SK-N-SH treated with all-trans-retinoic acid at 6 μM for 48 hours (cell line): Measurements from ENCODE around the gene CROT.

Experiments used
- ARNTL ChIP-seq: fragments of 450-650 bp; formaldehyde crosslinking; IDR thresholded peaks from 2 replicates; pipeline ENCODE4 v1.5.0; 2020; ENCODE audit warnings: low read depth, mild to moderate bottlenecking, moderate library complexity, borderline replicate concordance
- CSDC2 ChIP-seq: fragments of 250-450 bp; sonication (Bioruptor Pico); IDR thresholded peaks from 2 replicates; pipeline ENCODE4 v1.5.0; 2020; ENCODE audit warnings: mild to moderate bottlenecking, moderate library complexity
- ZC3H10 ChIP-seq: fragments of 250-450 bp; sonication (Bioruptor Pico); IDR thresholded peaks from 2 replicates; pipeline ENCODE4 v1.5.1; 2021; ENCODE audit warnings: mild to moderate bottlenecking, moderate library complexity
- ZFP30 ChIP-seq: fragments of 450-650 bp; formaldehyde crosslinking; IDR thresholded peaks from 2 replicates; pipeline ENCODE4 v1.5.0; 2022; ENCODE audit warnings: mild to moderate bottlenecking, moderate library complexity
- ZNF565 ChIP-seq: fragments of 450-650 bp; formaldehyde crosslinking; conservative IDR thresholded peaks from 2 replicates; pipeline ENCODE4 v1.5.0; 2020; ENCODE audit warnings: low read depth, mild to moderate bottlenecking, moderate library complexity
- TF ChIP-seq, protein P1 (sequence below): fragments of 250-450 bp; sonication (Bioruptor Pico); IDR thresholded peaks from 2 replicates; pipeline ENCODE4 v1.8.0; 2021; ENCODE audit warnings: low read depth, mild to moderate bottlenecking, moderate library complexity, borderline replicate concordance
- TF ChIP-seq, protein P2 (sequence below): fragments of 250-450 bp; sonication (Bioruptor Pico); IDR thresholded peaks from 2 replicates; pipeline ENCODE4 v1.5.0; 2020; ENCODE audit warnings: mild to moderate bottlenecking, moderate library complexity
- TF ChIP-seq, protein P3 (sequence below): fragments of 250-450 bp; sonication (Bioruptor Pico); IDR thresholded peaks from 2 replicates; pipeline ENCODE4 v1.8.0; 2020; ENCODE audit warnings: mild to moderate bottlenecking, moderate library complexity, borderline replicate concordance

DNA sequence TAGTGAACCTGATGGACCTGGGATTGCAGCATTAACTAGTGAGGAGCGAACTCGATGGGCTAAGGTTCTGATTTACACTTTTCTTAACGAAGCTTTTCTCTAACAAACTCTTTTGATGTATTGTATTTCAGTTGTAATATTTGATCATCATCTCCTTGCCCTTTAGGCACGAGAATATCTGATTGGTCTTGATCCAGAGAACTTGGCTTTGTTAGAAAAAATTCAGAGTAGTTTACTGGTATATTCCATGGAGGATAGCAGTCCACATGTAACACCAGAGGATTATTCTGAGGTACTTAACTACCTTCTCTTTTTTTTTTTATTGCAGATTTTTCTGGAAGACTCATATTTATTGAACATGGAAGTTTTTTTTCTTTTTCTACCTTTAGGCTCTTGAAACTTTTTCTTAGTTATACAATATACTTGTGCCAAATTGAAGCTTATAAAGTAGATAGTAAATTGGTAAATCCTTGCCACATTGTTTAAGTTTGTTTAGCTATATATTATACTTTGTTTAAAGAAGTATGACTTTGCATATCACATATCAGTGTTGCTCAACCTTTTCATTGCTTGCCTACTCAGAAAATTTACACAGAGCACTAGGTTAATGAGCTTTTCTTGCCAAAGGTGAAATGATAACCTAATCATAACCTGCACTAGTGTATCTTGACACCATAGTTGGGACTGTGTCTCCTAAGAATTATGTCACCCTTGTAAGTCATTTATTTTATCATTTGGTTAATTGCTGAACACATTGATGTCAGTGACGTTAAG, 30.4 kb downstream of the CROT start:
- TF ChIP-seq ZNF565 (CRISPR knock-in tag) (no peak), ZFP30 (CRISPR knock-in tag) (no peak), ZC3H10 (CRISPR knock-in tag) (no peak), ARNTL (CRISPR knock-in tag) (no peak), CSDC2 (no peak)
- TF ChIP-seq, protein P1, sequence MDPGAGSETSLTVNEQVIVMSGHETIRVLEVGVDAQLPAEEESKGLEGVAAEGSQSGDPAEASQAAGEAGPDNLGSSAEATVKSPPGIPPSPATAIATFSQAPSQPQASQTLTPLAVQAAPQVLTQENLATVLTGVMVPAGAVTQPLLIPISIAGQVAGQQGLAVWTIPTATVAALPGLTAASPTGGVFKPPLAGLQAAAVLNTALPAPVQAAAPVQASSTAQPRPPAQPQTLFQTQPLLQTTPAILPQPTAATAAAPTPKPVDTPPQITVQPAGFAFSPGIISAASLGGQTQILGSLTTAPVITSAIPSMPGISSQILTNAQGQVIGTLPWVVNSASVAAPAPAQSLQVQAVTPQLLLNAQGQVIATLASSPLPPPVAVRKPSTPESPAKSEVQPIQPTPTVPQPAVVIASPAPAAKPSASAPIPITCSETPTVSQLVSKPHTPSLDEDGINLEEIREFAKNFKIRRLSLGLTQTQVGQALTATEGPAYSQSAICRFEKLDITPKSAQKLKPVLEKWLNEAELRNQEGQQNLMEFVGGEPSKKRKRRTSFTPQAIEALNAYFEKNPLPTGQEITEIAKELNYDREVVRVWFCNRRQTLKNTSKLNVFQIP (CRISPR knock-in tag) = no peak
- TF ChIP-seq, protein P2, sequence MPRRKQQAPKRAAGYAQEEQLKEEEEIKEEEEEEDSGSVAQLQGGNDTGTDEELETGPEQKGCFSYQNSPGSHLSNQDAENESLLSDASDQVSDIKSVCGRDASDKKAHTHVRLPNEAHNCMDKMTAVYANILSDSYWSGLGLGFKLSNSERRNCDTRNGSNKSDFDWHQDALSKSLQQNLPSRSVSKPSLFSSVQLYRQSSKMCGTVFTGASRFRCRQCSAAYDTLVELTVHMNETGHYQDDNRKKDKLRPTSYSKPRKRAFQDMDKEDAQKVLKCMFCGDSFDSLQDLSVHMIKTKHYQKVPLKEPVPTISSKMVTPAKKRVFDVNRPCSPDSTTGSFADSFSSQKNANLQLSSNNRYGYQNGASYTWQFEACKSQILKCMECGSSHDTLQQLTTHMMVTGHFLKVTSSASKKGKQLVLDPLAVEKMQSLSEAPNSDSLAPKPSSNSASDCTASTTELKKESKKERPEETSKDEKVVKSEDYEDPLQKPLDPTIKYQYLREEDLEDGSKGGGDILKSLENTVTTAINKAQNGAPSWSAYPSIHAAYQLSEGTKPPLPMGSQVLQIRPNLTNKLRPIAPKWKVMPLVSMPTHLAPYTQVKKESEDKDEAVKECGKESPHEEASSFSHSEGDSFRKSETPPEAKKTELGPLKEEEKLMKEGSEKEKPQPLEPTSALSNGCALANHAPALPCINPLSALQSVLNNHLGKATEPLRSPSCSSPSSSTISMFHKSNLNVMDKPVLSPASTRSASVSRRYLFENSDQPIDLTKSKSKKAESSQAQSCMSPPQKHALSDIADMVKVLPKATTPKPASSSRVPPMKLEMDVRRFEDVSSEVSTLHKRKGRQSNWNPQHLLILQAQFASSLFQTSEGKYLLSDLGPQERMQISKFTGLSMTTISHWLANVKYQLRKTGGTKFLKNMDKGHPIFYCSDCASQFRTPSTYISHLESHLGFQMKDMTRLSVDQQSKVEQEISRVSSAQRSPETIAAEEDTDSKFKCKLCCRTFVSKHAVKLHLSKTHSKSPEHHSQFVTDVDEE (CRISPR knock-in tag) = no peak
- TF ChIP-seq, protein P3, sequence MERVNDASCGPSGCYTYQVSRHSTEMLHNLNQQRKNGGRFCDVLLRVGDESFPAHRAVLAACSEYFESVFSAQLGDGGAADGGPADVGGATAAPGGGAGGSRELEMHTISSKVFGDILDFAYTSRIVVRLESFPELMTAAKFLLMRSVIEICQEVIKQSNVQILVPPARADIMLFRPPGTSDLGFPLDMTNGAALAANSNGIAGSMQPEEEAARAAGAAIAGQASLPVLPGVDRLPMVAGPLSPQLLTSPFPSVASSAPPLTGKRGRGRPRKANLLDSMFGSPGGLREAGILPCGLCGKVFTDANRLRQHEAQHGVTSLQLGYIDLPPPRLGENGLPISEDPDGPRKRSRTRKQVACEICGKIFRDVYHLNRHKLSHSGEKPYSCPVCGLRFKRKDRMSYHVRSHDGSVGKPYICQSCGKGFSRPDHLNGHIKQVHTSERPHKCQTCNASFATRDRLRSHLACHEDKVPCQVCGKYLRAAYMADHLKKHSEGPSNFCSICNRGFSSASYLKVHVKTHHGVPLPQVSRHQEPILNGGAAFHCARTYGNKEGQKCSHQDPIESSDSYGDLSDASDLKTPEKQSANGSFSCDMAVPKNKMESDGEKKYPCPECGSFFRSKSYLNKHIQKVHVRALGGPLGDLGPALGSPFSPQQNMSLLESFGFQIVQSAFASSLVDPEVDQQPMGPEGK (CRISPR knock-in tag) = no peak
